GM12892 (cell line): Measurements from ENCODE around the gene PER2. TPM values are rescaled to one million over a fixed set of nuclear protein-coding genes. Genes with fewer than 3 reads are reported as not detected.
"Not testable (repeated sequence)": the region's sequence is repeated elsewhere in the genome, so short reads cannot be mapped to it uniquely, and the experiment has no call there.

ENCODE experiments used
- DNase-seq: peaks from one replicate; pipeline ENCODE4 v3.0.0; 2011; ENCODE audit not compliant: insufficient read length
- FAIRE-seq: peaks from 2 replicates; lab custom pipeline; 2011; peaks lifted over from hg19 to GRCh38; lab: Jason Lieb, UNC
- POLR2A ChIP-seq: IDR thresholded peaks from 2 replicates; pipeline ENCODE4 v1.6.1; 2011; ENCODE audit warnings: low read depth, low read length, control low read depth
- POLR2AphosphoS5 ChIP-seq: IDR thresholded peaks from 2 replicates; pipeline ENCODE4 v1.6.1; 2011; ENCODE audit warnings: low read depth, low read length, control low read depth
- TAF1 ChIP-seq: IDR thresholded peaks from 2 replicates; pipeline ENCODE4 v1.6.1; 2011; ENCODE audit warnings: low read depth, mild to moderate bottlenecking, control low read depth, low read length, borderline replicate concordance
- polyA plus RNA-seq: library from polyadenylated mRNA; unstranded; fragments of >200 nt; gene quantifications from one replicate; pipeline ENCODE4 v1.2.1, GENCODE V29; 2012; ENCODE audit warnings: missing spikeins, inconsistent platforms; ENCODE audit not compliant: missing spikeins

Gene PER2
- polyA plus RNA-seq, result 3.3 TPM

GRCh38 chr2:238287737-238288649, at the start of gene PER2:
Gene PER2 (minus strand): TSS chr2:238288610. CDS start chr2:238277936, 10,674 bp downstream.
- no peak for FAIRE-seq
- DNase-seq, result peak; percentile 52
- TF ChIP-seq POLR2AphosphoS5, result no peak
- no peak for TF ChIP-seq POLR2A
- no peak for TF ChIP-seq TAF1

GRCh38 chr2:238337846-238338245, 49.4 kb upstream of the PER2 start:
- TF ChIP-seq POLR2A, result no peak
- no peak for TF ChIP-seq POLR2AphosphoS5
- no peak for TF ChIP-seq TAF1
- FAIRE-seq, result no peak
- no peak for DNase-seq

- FAIRE-seq, result no peak
- TF ChIP-seq TAF1 (no peak), POLR2AphosphoS5 (no peak), POLR2A (no peak)
These were observed 48.5 kb upstream of the PER2 start for GRCh38 chr2:238336793-238337444.

GRCh38 chr2:238336151-238336550, 47.7 kb upstream of the PER2 start:
- no peak for TF ChIP-seq TAF1
- no peak for TF ChIP-seq POLR2AphosphoS5
- TF ChIP-seq POLR2A, result no peak
- no peak for DNase-seq
- FAIRE-seq, result no peak

More at GRCh38 chr2:238336793-238337444, 48.5 kb upstream of the PER2 start:
- no peak for DNase-seq

GRCh38 chr2:238335591-238335990, 47.2 kb upstream of the PER2 start:
- not testable (repeated sequence) for DNase-seq, FAIRE-seq

GRCh38 chr2:238334885-238335284, 46.5 kb upstream of the PER2 start:
- TF ChIP-seq TAF1 (no peak), POLR2A (no peak), POLR2AphosphoS5 (no peak)
- DNase-seq (no peak), FAIRE-seq (no peak)

GRCh38 chr2:238331916-238332315, 43.5 kb upstream of the PER2 start:
- no peak for DNase-seq
- TF ChIP-seq POLR2AphosphoS5 (no peak), TAF1 (no peak), POLR2A (no peak)
- FAIRE-seq, result no peak

- TF ChIP-seq POLR2AphosphoS5, result no peak
- TF ChIP-seq POLR2A, result no peak
- no peak for TF ChIP-seq TAF1
- no peak for FAIRE-seq
These were observed 42.0 kb upstream of the PER2 start for GRCh38 chr2:238330391-238330790.

GRCh38 chr2:238327751-238328150, 39.3 kb upstream of the PER2 start:
- no peak for DNase-seq
- no peak for FAIRE-seq
- no peak for TF ChIP-seq POLR2A
- TF ChIP-seq POLR2AphosphoS5, result no peak
- TF ChIP-seq TAF1, result no peak

More at GRCh38 chr2:238330391-238330790, 42.0 kb upstream of the PER2 start:
- DNase-seq, result no peak

- no peak for TF ChIP-seq POLR2A
- TF ChIP-seq TAF1, result no peak
- no peak for TF ChIP-seq POLR2AphosphoS5
- no peak for FAIRE-seq
- DNase-seq, result no peak
These were observed 38.5 kb upstream of the PER2 start for GRCh38 chr2:238326801-238327365.

- DNase-seq, result no peak
- no peak for FAIRE-seq
- no peak for TF ChIP-seq TAF1
- no peak for TF ChIP-seq POLR2AphosphoS5
- no peak for TF ChIP-seq POLR2A
These were observed 37.3 kb upstream of the PER2 start for GRCh38 chr2:238325694-238326093.

GRCh38 chr2:238324248-238324647, 35.8 kb upstream of the PER2 start:
- not testable (repeated sequence) for FAIRE-seq

More at GRCh38 chr2:238324248-238324647, 35.8 kb upstream of the PER2 start:
- not testable (repeated sequence) for DNase-seq
